ENCODE measurements around the gene RETN.

DNA sequence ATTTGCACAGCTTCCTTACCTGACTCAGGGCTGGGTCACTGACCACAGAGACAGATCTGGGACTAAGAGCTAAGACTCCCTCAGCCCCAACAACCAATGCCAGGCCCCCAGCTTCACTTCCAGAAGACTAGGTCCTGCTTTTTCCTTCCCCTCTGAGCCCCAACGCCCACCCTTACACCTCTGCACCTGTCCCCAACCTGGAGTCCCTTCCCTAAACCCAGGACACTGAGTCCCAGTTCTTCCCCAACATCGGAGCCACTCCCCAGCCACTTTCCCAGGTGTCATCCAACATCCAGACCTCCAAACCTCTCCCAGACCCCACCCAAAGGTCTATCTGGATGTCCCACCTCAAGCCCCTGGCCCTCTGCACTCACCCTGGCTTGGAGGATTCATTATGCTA lies 30.2 kb downstream of the RETN start:
- TF ChIP-seq, protein P1, sequence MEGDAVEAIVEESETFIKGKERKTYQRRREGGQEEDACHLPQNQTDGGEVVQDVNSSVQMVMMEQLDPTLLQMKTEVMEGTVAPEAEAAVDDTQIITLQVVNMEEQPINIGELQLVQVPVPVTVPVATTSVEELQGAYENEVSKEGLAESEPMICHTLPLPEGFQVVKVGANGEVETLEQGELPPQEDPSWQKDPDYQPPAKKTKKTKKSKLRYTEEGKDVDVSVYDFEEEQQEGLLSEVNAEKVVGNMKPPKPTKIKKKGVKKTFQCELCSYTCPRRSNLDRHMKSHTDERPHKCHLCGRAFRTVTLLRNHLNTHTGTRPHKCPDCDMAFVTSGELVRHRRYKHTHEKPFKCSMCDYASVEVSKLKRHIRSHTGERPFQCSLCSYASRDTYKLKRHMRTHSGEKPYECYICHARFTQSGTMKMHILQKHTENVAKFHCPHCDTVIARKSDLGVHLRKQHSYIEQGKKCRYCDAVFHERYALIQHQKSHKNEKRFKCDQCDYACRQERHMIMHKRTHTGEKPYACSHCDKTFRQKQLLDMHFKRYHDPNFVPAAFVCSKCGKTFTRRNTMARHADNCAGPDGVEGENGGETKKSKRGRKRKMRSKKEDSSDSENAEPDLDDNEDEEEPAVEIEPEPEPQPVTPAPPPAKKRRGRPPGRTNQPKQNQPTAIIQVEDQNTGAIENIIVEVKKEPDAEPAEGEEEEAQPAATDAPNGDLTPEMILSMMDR (conservative IDR thresholded peaks at IDR 0.05; ENCODE audit: low read depth, low read length) = no peak
- no peak for TF ChIP-seq EZH2 (IDR thresholded peaks at IDR 0.05; ENCODE audit: borderline replicate concordance, low read depth, low read length, poor library complexity, severe bottlenecking)

All from A673 (cell line).